Measurements from ENCODE around the gene AOPEP. TPM values are rescaled to one million over a fixed set of nuclear protein-coding genes. Genes with fewer than 3 reads are reported as not detected.

Gene AOPEP
- total RNA-seq, 1 donor from 2014 or later: 75.3 TPM

GRCh38 chr9:94718936-94719335 is 7.6 kb upstream of the AOPEP start:
- H3K9me3 ChIP-seq (ENCODE audit: insufficient read depth, low read depth, low read length): no peaks in the 10 kb centered on the region
- peaks cover 9% of the 10 kb centered on the region for H3K4me1 Mint-ChIP-seq (ENCODE audit: low read depth, unreplicated experiment)
- no peak overlapping the region for H3K4me3 ChIP-seq (ENCODE audit: insufficient read depth, low read depth, low read length)
- peaks cover 3% of the 10 kb centered on the region for H3K9me3 Mint-ChIP-seq (ENCODE audit: unreplicated experiment)
- TF ChIP-seq, protein P1, sequence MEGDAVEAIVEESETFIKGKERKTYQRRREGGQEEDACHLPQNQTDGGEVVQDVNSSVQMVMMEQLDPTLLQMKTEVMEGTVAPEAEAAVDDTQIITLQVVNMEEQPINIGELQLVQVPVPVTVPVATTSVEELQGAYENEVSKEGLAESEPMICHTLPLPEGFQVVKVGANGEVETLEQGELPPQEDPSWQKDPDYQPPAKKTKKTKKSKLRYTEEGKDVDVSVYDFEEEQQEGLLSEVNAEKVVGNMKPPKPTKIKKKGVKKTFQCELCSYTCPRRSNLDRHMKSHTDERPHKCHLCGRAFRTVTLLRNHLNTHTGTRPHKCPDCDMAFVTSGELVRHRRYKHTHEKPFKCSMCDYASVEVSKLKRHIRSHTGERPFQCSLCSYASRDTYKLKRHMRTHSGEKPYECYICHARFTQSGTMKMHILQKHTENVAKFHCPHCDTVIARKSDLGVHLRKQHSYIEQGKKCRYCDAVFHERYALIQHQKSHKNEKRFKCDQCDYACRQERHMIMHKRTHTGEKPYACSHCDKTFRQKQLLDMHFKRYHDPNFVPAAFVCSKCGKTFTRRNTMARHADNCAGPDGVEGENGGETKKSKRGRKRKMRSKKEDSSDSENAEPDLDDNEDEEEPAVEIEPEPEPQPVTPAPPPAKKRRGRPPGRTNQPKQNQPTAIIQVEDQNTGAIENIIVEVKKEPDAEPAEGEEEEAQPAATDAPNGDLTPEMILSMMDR (IDR thresholded peaks at IDR 0.05; ENCODE audit: insufficient read depth, low read depth, low read length): no peak
- no peak for TF ChIP-seq EZH2 (IDR thresholded peaks at IDR 0.05; ENCODE audit: insufficient read depth, low read length)
- no peaks in the 10 kb centered on the region for H3K36me3 ChIP-seq (ENCODE audit: insufficient read depth, low read length)
- peaks cover 1% of the 10 kb centered on the region for H3K36me3 Mint-ChIP-seq (ENCODE audit: low read depth, unreplicated experiment)
- FAIRE-seq: no peak
- no peaks in the 10 kb centered on the region for H4K20me1 ChIP-seq (ENCODE audit: insufficient read depth, low read length)
- H2AFZ ChIP-seq (ENCODE audit: low read depth, low read length): no peak overlapping the region
- no peak overlapping the region for H3K4me3 Mint-ChIP-seq (ENCODE audit: unreplicated experiment)
- H3K27ac ChIP-seq (ENCODE audit: low read depth, low read length): no peak overlapping the region
- no peaks in the 10 kb centered on the region for H3K79me2 ChIP-seq (ENCODE audit: insufficient read depth, low read length)
- no peaks in the 10 kb centered on the region for H3K27me3 ChIP-seq (ENCODE audit: insufficient read depth, low read length)
- H3K27me3 Mint-ChIP-seq (ENCODE audit: low read depth, unreplicated experiment): no peaks in the 10 kb centered on the region
- H3K9ac ChIP-seq (ENCODE audit: low read length): no peak overlapping the region
- no peaks in the 10 kb centered on the region for H3K4me1 ChIP-seq (ENCODE audit: insufficient read depth, low read length)
- no peak overlapping the region for H3K4me2 ChIP-seq (ENCODE audit: low read length)
- no peak for DNase-seq (ENCODE audit: low read depth)
- H3K27ac Mint-ChIP-seq (ENCODE audit: unreplicated experiment): peak overlapping the region; percentile 20

DNA sequence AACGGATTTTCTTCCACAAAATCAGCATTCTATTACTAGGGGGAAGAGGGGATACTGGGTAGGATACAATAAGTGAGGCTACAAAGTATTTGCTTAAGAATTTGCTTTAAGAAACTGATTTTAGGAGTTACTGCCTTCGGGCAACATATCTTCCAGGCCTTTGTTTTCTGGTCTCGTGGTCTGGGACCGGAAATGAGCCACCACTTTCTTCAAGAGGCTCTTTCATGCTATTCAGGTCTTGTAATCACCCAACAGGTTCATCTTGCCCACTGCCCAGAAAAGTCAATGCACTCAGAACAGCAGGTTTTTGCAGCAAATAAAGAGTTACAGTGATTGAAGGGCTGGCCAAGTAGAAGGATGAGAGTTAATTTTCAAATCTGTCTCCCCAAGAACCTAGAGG is 6.6 kb upstream of the AOPEP start:
- H3K9me3 Mint-ChIP-seq (ENCODE audit: unreplicated experiment): peaks cover 3% of the 10 kb centered on the region
- Histone ChIP-seq H3K36me3 (ENCODE audit: insufficient read depth, low read length) (no peaks in the 10 kb centered on the region), H3K27me3 (ENCODE audit: insufficient read depth, low read length) (no peaks in the 10 kb centered on the region), H3K27ac (ENCODE audit: low read depth, low read length) (no peak overlapping the region), H3K9me3 (ENCODE audit: insufficient read depth, low read depth, low read length) (no peaks in the 10 kb centered on the region), H4K20me1 (ENCODE audit: insufficient read depth, low read length) (no peaks in the 10 kb centered on the region), H3K79me2 (ENCODE audit: insufficient read depth, low read length) (no peaks in the 10 kb centered on the region), H2AFZ (ENCODE audit: low read depth, low read length) (no peak overlapping the region), H3K4me3 (ENCODE audit: insufficient read depth, low read depth, low read length) (no peak overlapping the region), H3K9ac (ENCODE audit: low read length) (no peak overlapping the region), H3K4me2 (ENCODE audit: low read length) (no peak overlapping the region), H3K4me1 (ENCODE audit: insufficient read depth, low read length) (peaks cover 3% of the 10 kb centered on the region)
- H3K4me3 Mint-ChIP-seq (ENCODE audit: unreplicated experiment): no peak overlapping the region
- H3K27ac Mint-ChIP-seq (ENCODE audit: unreplicated experiment): no peak overlapping the region
- TF ChIP-seq, protein P1 (IDR thresholded peaks at IDR 0.05; ENCODE audit: insufficient read depth, low read depth, low read length): no peak
- no peak for TF ChIP-seq EZH2 (IDR thresholded peaks at IDR 0.05; ENCODE audit: insufficient read depth, low read length)
- peaks cover 4% of the 10 kb centered on the region for H3K4me1 Mint-ChIP-seq (ENCODE audit: low read depth, unreplicated experiment)
- no peak for DNase-seq (ENCODE audit: low read depth)
- H3K27me3 Mint-ChIP-seq (ENCODE audit: low read depth, unreplicated experiment): no peaks in the 10 kb centered on the region
- H3K36me3 Mint-ChIP-seq (ENCODE audit: low read depth, unreplicated experiment): peaks cover 1% of the 10 kb centered on the region
- no peak for FAIRE-seq

DNA sequence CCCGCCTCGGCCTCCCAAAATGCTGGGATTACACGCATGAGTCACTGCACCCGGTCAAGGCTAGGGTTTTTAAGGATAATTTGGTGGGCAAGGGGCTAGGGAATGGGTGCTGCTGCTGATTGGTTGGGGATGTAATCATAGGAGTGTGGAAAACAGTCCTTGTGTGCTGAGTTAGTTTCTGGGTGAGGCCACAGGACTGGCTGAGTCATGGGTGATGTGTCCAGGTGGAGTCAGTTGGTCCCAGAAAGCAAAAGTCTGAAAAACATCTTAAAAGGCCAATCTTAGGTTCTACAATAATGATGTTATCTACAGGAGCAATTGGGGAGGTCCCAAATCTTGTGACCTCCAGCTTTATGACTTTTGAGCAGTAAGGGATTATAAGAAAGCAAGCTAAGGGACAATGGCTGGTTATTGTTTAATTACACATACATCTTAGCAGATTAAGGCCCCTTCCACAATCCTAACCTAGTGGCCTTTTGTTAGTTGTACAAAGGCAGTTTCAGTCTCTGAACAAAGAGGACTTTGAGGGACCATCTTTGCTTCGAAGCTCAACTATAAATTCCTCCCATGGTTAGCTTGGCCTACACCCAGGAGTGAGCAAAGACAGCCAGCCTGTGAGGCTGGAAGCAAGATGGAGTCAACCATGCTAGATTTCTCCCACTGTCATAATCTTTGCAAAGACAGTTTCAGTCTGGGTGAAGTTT is 5.5 kb upstream of the AOPEP start:
- peaks cover 3% of the 10 kb centered on the region for H3K9me3 Mint-ChIP-seq (ENCODE audit: unreplicated experiment)
- H3K27ac ChIP-seq (ENCODE audit: low read depth, low read length): no peak overlapping the region

More for the DNA sequence above, 5.5 kb upstream of the AOPEP start:
- H4K20me1 ChIP-seq (ENCODE audit: insufficient read depth, low read length): no peaks in the 10 kb centered on the region
- Mint-ChIP-seq H3K4me3 (ENCODE audit: unreplicated experiment) (no peak overlapping the region), H3K27me3 (ENCODE audit: low read depth, unreplicated experiment) (no peaks in the 10 kb centered on the region), H3K36me3 (ENCODE audit: low read depth, unreplicated experiment) (peaks cover 1% of the 10 kb centered on the region), H3K27ac (ENCODE audit: unreplicated experiment) (no peak overlapping the region), H3K4me1 (ENCODE audit: low read depth, unreplicated experiment) (peaks cover 5% of the 10 kb centered on the region)
- no peaks in the 10 kb centered on the region for H3K9me3 ChIP-seq (ENCODE audit: insufficient read depth, low read depth, low read length)
- no peak overlapping the region for H3K4me2 ChIP-seq (ENCODE audit: low read length)
- no peak overlapping the region for H2AFZ ChIP-seq (ENCODE audit: low read depth, low read length)
- H3K27me3 ChIP-seq (ENCODE audit: insufficient read depth, low read length): no peaks in the 10 kb centered on the region
- no peaks in the 10 kb centered on the region for H3K79me2 ChIP-seq (ENCODE audit: insufficient read depth, low read length)
- DNase-seq (ENCODE audit: low read depth) (no peak), FAIRE-seq (no peak)
- H3K9ac ChIP-seq (ENCODE audit: low read length): no peak overlapping the region
- no peaks in the 10 kb centered on the region for H3K36me3 ChIP-seq (ENCODE audit: insufficient read depth, low read length)
- no peak for TF ChIP-seq EZH2 (IDR thresholded peaks at IDR 0.05; ENCODE audit: insufficient read depth, low read length)
- TF ChIP-seq, protein P1 (IDR thresholded peaks at IDR 0.05; ENCODE audit: insufficient read depth, low read depth, low read length): no peak
- H3K4me1 ChIP-seq (ENCODE audit: insufficient read depth, low read length): peaks cover 4% of the 10 kb centered on the region
- H3K4me3 ChIP-seq (ENCODE audit: insufficient read depth, low read depth, low read length): no peak overlapping the region

Measured in astrocyte (in vitro differentiated cells and primary cell).